Endometrium (tissue), 2 donors: ENCODE data around the gene NDST1.

Source experiments
- FAIRE-seq: peaks from 2 replicates; lab custom pipeline; 2012; peaks lifted over from hg19 to GRCh38; lab: Jason Lieb, UNC
- donor health status: control.
- donor health status: control.

Gene NDST1

GRCh38 chr5:150489360-150490295 is 18.3 kb upstream of the NDST1 start:
- no peak for FAIRE-seq

- no peak for FAIRE-seq
These were observed 17.6 kb upstream of the NDST1 start for GRCh38 chr5:150490296-150490669.

- FAIRE-seq, result no peak
These were observed 17.2 kb upstream of the NDST1 start for GRCh38 chr5:150490754-150491153.

- no peak for FAIRE-seq
These were observed 16.1 kb upstream of the NDST1 start for GRCh38 chr5:150491876-150492275.

GRCh38 chr5:150492621-150493020 is 15.3 kb upstream of the NDST1 start:
- no peak for FAIRE-seq

GRCh38 chr5:150496098-150496497 is 11.8 kb upstream of the NDST1 start:
- FAIRE-seq, result no peak

GRCh38 chr5:150496534-150496933 is 11.4 kb upstream of the NDST1 start:
- no peak for FAIRE-seq

GRCh38 chr5:150497274-150497988 is 10.5 kb upstream of the NDST1 start:
- no peak for FAIRE-seq

GRCh38 chr5:150497989-150498317 is 10.0 kb upstream of the NDST1 start:
- no peak for FAIRE-seq

- FAIRE-seq, result no peak
These were observed 9.4 kb upstream of the NDST1 start for GRCh38 chr5:150498501-150498900.

GRCh38 chr5:150498971-150499370 is 9.0 kb upstream of the NDST1 start:
- no peak for FAIRE-seq

- no peak for FAIRE-seq
These were observed 8.4 kb upstream of the NDST1 start for GRCh38 chr5:150499437-150499956.

GRCh38 chr5:150500328-150500841 is 7.5 kb upstream of the NDST1 start:
- FAIRE-seq, result no peak

GRCh38 chr5:150500905-150501304 is 7.0 kb upstream of the NDST1 start:
- FAIRE-seq, result no peak

GRCh38 chr5:150502106-150502505 is 5.8 kb upstream of the NDST1 start:
- FAIRE-seq, result no peak

- no peak for FAIRE-seq
These were observed 5.1 kb upstream of the NDST1 start for GRCh38 chr5:150502847-150503246.

- no peak for FAIRE-seq
These were observed 4.5 kb upstream of the NDST1 start for GRCh38 chr5:150503386-150503785.

GRCh38 chr5:150503977-150504620 is 3.8 kb upstream of the NDST1 start:
- FAIRE-seq, result no peak

GRCh38 chr5:150505041-150505511 is 2.9 kb upstream of the NDST1 start:
- no peak for FAIRE-seq

- no peak for FAIRE-seq
These were observed 2.1 kb upstream of the NDST1 start for GRCh38 chr5:150505816-150506215.

GRCh38 chr5:150506571-150507473 is 1.1 kb upstream of the NDST1 start:
- FAIRE-seq, result no peak
